Activated gamma-delta T cell (primary cell): Measurements from ENCODE around the gene SSTR5.
"Not testable (repeated sequence)": the region's sequence is repeated elsewhere in the genome, so short reads cannot be mapped to it uniquely, and the experiment has no call there.

Experiments
- DNase-seq: peaks from one replicate; lab custom pipeline; 2025; lab: John Stamatoyannopoulos, UW

The SSTR5 gene

GRCh38 chr16:1090620-1091587 lies 18.4 kb downstream of the SSTR5 start:
- DNase-seq: no peak

GRCh38 chr16:1091992-1092552 lies 19.5 kb downstream of the SSTR5 start:
- DNase-seq: no peak

GRCh38 chr16:1092685-1093283 lies 20.2 kb downstream of the SSTR5 start:
- DNase-seq: not testable (repeated sequence)

- no peak for DNase-seq
Observed at GRCh38 chr16:1093284-1094123, 21.0 kb downstream of the SSTR5 start.

GRCh38 chr16:1094124-1094479 lies 21.6 kb downstream of the SSTR5 start:
- DNase-seq: no peak

GRCh38 chr16:1094601-1095449 lies 22.3 kb downstream of the SSTR5 start:
- DNase-seq: no peak

GRCh38 chr16:1095450-1096168 lies 23.1 kb downstream of the SSTR5 start:
- DNase-seq: no peak

GRCh38 chr16:1096169-1097082 lies 23.9 kb downstream of the SSTR5 start, which contains the start of gene C1QTNF8:
TSS of gene C1QTNF8 (minus strand) at chr16:1096244. CDS start at chr16:1094922, 1,322 bp downstream.
- no peak for DNase-seq

- DNase-seq: no peak
Observed at GRCh38 chr16:1097156-1097555, 24.6 kb downstream of the SSTR5 start.

- no peak for DNase-seq
Observed at GRCh38 chr16:1097800-1098199, 25.3 kb downstream of the SSTR5 start.

GRCh38 chr16:1098266-1098991 lies 25.9 kb downstream of the SSTR5 start:
- DNase-seq: no peak

- DNase-seq: no peak
Observed at GRCh38 chr16:1099189-1100083, 26.9 kb downstream of the SSTR5 start.

GRCh38 chr16:1100084-1100800 lies 27.7 kb downstream of the SSTR5 start:
- DNase-seq: no peak

GRCh38 chr16:1101133-1101532 lies 28.6 kb downstream of the SSTR5 start:
- DNase-seq: no peak

- no peak for DNase-seq
Observed at GRCh38 chr16:1101573-1102332, 29.2 kb downstream of the SSTR5 start.

GRCh38 chr16:1102333-1102700 lies 29.8 kb downstream of the SSTR5 start:
- DNase-seq: no peak
